Activated T-cell treated with anti-CD3 and anti-CD28 coated beads for 24 hours (primary cell): Measurements from ENCODE around the gene STAG3.

Source experiments
- DNase-seq: peaks from one replicate; pipeline ENCODE4 v3.0.0-alpha.2; 2020; ENCODE audit warnings: low read depth

STAG3 gene

DNA sequence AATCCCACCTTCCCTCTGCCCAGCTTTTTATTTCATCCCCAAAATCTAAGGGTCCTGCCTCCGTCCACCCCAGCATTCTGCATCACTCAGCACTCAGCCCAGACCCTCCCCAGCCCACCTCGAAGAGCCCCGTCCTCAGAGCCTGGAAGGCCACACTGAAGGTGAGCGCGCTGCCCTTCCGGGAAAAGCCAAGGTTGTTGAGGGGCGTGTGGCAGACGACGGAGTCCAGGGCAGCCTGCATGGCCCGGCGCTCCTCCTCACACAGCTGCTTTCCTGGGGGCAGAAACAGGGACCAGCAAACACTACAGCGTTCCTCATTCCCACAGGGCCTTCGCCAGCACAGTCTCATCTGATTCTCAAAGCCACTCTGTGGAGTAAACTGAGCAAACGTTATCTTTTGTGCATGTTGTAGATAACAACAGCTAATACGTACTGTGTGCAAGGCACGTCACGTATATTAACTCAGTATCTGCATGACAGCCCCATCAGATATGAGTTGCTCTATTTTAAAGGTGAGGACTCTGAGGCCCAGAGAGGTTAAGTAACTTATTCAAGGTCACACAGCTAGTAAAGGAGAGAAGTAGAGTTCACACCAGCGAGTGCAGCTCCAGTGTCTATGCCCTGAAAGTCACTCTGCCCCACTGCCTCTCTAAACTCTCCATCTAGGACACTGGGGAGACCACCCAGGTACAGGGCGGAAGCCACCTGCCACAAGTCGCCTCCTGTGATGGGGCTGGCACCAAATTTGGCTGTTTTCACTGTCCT, 22.0 kb upstream of the STAG3 start:
- no peak for DNase-seq

DNA sequence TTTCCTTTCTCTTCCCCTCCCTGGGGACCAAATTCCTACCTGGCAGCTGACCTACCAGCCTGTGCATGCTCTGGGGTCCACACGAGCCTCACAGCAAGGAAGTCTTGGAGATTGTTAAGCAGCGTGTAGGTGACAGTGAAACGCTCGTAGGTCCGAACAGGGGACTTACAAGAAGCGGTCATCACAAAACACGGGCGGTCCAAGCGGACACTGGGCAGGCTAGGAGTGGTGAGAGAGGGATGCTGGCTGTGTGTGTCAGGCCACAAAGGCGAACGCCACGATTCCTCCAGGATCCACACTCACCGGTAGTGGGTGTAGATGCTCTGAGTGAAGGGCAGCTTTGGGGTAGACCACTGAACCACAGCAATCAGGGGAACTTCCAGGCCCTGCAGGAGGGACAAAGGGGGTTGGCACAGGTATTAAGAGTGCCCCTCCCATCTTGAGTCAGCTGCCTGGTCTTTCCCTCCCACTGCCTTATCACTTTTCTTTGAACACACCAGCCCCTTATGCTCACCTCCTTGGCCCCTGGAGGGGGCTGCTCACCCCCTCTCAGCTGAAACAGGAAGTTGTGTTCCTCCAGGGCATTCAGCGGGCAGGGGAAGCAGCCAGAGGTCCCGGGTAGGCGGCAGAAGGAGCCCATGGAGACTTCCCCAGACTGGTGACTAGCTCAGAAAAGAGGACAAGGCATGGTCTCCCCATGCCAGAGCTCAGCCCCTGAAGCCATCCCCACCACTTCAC, 21.2 kb upstream of the STAG3 start:
- no peak for DNase-seq

DNA sequence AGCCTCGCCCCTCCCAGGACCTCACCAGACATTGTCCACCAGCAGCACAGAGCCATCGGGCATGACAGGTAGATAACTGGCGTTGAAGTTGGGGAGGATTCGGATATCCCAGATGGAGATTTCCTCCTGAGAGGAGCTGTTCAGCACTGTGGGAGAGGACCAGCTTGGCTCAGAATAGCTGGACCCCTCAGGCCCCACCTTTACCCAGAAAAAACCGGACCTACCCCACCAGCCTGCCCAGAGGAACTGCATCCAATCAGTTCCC, 20.7 kb upstream of the STAG3 start:
- no peak for DNase-seq

DNA sequence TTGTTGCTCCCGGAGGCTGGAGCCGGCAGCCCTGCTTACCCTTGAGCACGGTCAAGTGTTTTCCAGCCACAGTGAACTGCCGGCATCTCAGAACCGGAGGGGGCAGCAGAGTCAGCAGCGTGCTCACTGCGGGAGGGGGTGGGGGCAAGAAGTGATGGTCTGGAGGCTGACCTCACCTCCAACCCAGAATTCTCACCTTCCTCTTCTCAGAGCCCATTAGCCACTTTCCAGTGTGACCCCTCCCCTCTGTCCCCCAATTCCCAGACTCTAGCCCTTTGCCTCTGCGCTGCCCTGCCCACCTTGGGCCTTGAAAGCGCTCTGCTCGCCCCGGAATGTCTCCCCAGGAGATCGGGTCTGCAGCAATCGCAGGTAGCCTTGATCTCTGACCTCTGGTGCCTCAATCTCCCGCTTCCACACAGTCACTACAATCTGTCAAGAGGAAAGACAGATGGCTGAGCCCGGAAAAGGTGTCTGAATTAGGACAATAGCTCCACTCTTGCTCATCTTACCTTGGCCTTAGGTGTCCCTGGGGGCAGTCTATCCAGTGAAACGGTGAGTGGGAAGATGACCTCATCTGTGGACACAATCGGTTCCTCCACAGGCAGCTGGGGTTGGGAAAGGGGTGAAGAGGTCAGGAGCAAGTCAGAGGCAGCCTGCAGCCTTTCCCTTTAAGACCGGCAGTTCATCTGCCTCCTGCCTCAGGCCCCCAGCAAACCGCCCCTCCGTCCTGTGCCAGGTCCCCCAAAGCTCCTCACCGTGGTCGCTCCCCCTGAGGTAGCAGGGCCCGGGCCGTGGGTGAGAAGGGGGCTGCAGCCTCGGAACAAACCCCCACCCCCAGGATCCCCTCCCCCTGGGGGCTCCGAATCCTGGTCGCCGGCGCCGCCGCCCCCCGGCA, 20.1 kb upstream of the STAG3 start:
- DNase-seq, result no peak

DNA sequence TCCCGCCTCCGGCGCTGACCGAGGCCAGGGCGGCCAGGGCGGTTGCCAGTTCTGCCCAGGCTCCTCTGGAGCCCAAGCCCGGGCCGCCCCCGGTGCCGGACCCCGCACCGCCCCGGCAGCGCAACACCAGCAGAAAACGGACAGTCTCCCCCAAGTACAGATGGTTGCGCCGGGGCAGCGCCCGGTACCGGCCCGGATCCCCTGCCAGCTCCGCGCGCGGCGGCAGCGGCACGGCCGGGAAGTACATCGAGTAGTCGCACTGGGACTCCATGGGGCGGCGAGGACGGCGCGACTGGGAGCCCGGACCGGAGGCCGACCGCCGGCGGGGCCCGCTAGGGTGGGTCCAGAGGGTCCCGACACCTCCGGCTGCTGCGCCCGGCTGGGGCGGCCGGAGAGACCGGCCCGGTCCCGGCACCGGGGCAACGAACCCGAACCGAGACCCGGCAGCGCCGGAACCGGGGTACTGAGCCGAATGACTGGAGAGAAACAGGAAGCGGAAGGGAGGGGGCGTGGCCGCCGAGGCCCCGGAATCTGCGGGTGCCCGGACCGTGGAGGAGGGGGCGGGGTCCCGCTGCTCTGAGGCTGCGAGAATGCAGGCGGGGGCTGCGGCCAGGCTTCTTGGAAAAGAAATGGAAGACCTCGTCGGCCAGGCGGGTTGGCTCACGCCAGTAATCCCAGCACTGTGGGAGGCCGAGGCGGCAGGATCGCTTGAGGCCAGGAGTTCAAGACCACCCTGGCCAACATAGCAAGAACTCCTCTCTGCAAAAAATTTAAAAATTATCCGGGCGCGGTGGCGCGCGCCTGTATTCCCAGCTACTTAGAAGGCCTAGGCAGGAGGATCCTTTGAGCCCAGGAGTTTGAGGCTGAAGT, 19.3 kb upstream of the STAG3 start, which contains the start of gene TRAPPC14:
Gene TRAPPC14 (minus strand): TSS at position 495 of the 870 bp plus-strand sequence. CDS start 224 bp downstream, at position 271.
- peak; percentile 88 for DNase-seq

DNA sequence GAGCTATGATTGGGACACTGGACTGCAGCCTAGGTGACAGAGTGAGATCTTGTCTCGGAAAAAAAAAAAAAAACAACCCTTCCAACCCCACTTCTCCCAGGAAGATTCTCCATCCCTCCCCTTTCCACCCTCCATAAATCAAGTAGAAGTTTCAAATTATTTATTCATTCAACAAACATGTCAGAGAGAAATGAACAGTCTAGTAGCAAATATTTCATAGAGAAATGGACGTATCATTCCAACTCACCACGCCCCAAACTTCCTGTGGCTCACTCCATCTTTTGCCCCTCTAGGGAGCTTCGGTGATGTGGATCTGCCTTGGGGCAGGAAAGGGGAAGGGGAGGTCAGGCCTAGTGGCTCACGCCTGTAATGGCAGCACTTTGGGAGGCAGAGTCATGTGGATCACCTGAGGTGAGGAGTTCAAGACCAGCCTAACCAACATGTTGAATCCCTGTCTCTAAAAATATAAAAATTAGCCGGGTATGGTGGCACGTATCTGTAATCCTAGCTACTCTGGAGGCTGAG, 18.6 kb upstream of the STAG3 start:
- DNase-seq, result no peak

DNA sequence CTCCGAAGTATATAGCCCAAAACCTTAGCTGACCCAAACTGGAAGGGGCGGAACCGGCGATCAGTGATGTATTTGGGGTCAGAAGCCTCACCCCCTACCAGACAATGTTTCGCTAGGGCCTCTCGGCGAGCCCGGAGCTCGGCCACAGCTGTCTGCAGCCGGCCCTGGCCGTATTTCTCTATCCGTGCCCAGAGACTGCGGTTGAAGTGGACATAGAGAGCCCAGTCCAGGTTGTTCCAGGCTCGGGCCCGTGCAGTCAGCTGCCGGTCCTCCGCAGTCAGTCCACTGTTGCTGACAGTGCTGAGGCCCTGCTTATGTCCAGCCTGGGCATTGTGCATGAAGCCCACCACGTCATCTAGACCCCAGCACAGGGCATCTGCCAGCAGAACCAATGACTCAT, 17.7 kb upstream of the STAG3 start:
- no peak for DNase-seq

DNA sequence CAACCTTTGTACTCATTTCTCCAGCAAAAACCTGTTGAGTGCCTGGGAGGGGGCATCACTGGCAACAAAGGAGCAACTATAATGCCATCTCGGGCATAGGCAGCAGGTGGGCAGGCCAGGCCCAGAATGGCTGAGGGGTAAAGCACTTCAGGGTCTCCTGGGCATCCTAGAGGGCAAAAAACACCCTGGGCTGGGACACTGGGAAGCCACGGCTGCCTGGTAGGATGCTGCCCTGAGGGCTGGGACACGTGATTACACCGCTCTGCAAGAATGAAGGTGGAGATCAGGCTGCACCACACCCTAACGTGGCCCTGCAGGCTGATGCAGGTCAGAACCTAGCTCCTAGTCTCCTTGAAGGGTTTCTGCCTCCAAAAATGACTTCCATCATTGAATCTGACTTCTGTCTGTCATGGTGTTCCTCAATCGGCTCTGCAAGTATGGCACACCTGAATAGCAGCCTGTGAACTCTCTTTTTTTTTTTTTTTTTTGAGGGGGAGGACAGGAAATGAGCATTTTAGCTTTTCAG, 14.6 kb upstream of the STAG3 start:
- no peak for DNase-seq

DNA sequence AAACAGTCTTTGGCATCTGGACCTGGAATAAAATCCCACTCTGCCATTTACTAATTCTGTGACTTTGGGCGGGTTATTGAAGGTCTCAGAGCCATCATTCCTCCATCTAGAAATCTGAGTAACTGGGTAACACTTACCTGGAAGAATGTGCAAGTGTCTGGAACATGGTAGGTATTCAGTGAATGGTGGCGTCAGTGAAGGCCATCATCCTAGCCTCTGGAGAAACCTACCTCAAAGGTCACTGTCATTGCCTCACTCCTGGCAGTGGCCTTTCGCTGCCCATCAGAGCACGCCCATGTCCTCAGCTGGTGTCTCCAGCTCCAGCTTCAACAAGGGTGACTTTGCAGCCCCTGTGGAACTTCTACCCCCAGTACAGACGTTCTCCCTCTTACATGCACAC, 13.8 kb upstream of the STAG3 start:
- DNase-seq, result no peak

DNA sequence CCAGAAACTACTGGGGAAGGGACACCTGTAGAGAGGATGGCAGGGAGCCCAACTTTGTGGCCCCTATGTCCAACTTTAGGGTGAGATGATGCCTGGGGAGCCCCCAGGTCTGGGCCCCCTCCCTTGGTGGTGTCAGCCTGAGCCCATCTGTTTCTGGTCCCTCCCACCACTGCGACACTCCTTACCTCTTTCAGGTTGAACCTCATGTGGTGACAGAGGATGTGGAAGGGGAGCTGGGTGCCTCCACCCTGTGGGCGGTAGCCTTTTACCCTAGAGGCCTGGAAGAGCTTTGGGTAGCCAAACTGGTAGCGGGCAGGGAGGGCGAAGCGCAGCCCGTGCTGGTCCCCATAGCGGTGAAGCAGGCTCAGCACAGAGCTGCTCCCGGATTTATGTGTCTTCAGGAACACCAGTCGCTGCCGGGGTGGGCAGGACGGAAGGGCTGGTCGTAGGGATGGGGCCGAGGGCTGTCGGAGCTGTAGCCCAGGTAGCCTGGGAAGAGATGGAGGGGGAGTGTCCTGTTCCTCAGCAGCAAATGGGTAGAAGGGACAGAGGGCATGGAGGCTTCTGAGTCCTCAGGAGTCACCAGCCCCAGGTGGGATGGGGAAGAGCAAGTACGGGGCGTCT, 11.3 kb upstream of the STAG3 start:
- DNase-seq, result no peak

DNA sequence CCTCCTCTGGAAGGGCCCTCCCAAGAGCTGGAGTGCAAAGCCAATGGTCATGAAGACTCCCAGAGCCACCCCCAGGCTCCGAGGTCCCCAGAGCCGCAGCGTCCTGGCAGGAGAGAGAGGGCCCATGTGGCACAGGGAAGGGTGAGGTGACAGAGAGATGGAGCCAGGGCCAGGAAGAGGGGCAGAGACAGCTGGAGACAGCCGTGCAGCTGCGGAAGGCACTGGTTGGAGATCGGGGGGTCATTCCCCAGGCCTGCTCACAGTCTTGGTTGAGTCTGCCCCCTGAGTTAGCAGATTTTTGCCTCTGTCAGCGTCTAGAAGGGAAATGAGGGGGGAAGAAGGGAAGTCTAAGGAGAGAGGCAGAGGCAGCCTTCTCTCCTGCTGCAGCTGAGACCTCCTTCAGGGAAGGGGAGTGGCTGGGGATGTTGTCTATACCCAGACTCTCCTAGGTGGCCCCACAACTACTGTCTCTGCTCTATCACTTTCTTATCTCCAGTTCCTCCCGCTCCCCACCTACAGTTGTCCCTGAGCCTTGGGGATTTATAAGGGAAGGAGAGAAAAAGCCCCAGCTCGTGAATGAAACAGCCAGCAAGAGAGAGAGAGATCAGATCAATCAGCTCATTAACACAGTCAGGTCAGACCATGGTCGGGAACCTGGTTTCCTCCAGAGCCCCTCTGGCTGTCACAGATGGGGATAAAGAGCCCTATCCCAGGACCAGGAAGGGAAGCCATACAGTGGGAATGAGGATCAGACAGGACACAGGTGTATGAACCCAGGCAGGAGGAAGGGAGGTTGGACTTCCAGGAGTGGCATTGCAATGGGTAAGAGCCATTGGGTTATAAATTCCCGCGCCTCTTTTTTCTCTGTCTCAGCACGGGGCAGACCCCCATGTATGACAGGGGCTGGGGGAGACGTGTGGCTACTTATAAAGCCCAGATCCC, 10.5 kb upstream of the STAG3 start:
- no peak for DNase-seq

DNA sequence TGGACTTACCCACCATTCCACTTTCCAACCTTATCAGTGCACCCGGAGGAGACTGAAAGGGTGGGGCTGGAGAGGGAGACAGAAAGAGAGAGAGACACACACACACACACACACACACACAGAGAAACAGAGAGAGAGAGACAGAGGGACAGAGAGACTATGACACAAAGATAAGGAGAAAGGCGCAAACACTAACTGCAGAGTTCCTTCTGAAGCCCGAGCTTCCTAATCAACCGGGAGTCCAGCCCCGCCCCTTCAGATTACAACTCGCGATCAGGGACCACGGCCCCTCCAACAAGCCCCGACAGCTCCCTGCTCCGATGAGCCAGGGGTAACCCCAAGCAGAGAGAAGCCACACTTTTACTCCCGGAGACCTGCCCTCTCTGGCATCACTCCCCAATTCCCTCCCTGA, 9.8 kb upstream of the STAG3 start:
- no peak for DNase-seq

DNA sequence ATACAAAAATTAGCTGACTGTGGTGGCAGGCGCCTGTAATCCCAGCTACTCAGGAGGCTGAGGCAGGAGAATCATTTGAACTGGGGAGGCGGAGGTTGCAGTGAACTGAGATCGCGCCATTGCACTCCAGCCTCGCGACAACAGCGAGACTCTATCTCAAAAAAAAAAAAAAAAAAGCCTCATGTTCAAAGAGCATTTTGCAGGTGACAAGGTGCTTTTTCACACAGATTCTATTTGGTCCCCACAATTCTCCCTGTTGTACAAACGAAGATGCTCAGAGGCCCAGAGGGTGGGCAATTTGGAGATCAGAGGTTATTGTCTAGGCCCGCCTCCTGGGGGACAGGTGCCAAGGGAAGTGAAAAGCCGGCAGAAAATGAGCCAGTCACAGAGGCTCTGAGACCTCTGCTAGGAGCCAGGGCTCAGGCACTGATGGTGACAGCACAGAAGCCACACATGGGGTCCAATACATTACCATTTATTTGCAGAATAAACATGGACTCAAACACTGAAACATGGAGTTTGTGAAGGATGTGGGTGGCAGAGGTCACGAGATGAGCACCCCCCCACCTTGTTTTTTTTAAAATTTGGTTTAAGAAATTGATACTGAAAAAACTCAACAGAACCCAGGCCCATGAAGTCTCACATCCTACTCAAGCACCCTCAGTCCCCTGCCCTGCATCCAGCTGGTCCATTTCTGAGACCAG, 8.4 kb upstream of the STAG3 start:
- no peak for DNase-seq

DNA sequence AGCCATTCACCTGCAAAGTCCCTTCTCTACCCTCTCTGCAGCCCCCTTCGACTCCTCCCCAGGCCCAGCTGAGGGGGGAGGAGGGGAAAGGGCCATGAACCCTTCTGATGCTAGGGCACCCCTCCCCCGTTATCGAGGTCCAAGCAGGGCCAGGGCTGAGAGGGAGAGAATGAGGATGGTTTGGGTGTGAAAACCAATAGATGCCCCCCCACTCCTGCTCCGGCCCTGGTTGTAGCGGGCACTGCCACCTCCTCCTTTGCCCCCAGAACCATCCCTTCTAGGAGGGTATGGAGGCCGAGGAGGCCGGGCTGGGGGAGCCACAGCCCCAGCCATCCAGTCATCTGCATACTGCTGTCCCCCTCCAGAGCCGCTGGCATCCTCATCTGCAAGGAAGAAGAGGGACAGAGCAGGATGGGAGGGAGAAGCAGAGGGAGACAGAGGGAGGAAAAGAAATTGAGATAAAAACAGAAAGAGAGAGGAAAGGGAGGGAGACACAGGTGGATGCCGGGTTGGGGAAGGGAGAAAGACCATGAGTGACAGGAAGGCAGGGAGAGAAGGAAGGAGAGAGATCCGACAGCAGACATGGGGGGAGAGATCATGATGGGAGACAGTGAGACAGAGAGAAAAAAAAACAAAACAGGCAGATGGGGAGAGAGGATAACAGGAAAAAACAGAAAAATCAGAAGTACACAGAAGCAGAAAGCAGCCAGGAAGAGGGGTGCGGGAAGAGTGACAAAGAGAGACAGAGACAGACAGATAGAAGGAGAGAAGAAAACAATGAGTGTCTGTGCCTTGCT, 7.4 kb upstream of the STAG3 start:
- DNase-seq, result no peak

DNA sequence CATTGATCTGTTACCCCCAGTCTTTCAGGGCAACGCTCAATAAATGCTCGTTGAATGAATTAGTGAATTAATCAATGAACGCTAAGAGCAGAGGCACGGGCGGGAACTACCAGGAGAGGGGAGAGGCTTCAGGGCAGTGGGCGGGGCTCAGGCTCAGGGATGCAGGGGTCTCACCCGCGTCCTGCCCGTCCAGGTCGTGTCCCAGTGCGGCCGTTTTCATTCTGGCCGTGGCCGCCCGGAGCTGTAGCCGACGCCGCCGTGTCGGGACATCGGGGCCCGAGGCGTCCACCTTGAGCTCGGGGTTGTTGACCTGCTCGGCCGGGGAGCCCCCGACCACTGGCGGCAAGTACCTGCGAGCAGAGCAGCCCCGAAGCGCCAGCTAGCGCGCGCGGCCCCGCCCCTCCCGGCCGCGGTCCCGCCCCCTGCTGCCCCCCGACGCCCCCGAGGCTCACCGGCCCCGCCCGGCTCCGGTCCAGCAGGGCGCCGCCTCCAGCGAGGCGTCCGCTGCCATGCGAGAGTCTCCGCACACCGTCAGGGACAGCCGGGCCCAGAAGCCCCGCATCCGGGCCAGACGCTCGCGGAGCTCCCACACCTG, 6.5 kb upstream of the STAG3 start:
- no peak for DNase-seq

DNA sequence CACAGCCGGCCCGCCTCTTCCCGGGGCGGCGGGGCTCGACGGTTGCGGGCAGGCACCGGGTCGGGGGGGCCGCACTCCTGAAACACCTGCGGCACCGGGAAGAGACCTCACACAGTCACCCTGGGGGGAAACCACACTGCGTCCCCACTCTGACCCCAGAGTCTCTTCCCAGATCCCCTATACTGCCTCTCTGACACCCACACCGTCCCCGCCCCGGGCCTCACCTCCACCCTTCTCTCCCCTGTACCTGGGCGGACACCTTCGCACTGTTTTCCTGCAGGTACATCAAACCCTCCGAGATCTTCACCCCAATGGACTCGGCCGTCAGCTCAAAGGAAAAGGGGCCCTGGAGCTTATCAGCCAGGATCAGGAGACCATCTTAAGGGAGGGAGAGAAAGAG, 5.9 kb upstream of the STAG3 start:
- DNase-seq, result no peak

DNA sequence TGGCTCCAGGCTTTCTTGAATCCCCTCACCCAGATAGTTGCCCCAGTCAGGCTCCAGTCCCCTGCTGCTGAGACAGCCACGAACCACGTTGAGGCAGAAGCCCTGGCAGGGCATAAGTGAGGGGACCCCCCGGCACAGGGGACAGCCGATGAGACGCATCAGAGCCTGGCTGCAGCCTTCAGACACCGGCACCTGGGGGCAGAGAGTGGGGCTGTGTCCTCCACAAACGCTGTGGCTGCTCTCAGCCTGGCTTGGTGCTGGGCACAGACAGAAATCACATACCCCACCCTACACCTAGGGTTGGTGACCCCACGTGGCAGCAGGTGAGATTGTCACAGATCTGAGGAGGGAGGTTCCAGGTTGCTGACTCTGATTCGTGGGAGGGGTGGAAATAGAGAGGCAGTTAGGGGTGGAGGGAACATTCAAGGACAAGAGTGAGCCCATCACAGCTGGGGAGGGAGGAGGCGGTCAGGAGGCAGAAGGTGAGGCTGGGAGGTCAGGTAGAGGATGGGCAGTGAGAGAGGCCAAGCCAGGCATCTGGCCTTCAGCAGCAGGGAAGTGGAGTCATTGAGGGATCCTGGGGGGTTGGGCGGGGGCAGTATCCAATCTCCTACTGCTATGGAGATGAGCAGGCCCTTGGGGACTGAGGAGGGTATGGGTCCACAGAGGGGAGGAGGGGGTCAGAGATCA, 3.8 kb upstream of the STAG3 start:
- DNase-seq, result no peak
